Sigmoid colon (tissue), 3 donors: ENCODE data around the gene FUNDC2.
"Not testable (repeated sequence)": the region's sequence is repeated elsewhere in the genome, so short reads cannot be mapped to it uniquely, and the experiment has no call there.

Experiments used
- POLR2A ChIP-seq, 2 donors: fragments of 450-650 bp; IDR thresholded peaks; one replicate each; pipeline ENCODE4 v1.6.1; 2016; ENCODE audit warnings: antibody characterized with exemption in 2 of 2, mild to moderate bottlenecking in 2 of 2, moderate library complexity in 2 of 2
- TF ChIP-seq, protein P1 (sequence below), 4 experiments: fragments of 450-650 bp in 3 of 4; fragments of 200-600 bp in 1 of 4; IDR thresholded peaks; one replicate each; pipeline ENCODE4 v1.5.1; 2016 to 2019; ENCODE audit warnings: antibody characterized with exemption in 4 of 4, mild to moderate bottlenecking in 3 of 4, moderate library complexity in 2 of 4

DNA sequence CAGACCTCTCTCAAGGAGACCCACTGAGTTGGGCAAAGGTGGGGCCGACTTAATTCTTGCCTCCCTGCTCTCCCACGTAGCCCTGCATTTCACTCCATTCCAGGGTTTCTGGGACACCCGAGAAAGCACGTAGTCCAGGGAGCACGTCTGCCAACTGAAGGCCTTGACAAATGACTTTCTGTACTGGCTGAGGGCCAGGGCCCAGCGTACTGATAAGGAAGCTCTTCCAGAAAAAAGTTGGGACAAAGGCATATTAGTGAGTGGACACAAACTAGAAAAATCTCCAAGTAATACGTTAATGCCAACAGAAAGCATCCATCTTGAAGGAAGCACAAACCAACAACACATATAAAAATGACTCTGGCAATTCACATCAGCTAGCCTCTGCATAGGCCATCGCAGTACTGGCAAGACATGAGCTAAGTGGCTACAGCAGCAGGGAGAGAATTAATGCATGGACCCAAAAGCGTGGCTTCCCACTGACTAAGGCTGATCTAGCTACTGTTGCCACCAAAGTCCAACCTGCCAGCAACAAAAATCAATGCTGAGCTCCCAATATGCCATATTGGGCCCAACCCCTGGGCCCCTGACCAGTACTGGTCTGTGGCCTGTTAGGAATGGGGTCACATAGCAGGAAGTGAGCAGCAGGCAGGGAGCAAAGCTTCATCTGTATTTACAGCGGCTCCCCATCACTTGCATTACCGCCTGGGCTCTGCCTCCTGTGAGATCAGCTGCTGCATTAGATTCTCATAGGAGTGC lies 19.6 kb upstream of the FUNDC2 start:
- TF ChIP-seq, protein P1, sequence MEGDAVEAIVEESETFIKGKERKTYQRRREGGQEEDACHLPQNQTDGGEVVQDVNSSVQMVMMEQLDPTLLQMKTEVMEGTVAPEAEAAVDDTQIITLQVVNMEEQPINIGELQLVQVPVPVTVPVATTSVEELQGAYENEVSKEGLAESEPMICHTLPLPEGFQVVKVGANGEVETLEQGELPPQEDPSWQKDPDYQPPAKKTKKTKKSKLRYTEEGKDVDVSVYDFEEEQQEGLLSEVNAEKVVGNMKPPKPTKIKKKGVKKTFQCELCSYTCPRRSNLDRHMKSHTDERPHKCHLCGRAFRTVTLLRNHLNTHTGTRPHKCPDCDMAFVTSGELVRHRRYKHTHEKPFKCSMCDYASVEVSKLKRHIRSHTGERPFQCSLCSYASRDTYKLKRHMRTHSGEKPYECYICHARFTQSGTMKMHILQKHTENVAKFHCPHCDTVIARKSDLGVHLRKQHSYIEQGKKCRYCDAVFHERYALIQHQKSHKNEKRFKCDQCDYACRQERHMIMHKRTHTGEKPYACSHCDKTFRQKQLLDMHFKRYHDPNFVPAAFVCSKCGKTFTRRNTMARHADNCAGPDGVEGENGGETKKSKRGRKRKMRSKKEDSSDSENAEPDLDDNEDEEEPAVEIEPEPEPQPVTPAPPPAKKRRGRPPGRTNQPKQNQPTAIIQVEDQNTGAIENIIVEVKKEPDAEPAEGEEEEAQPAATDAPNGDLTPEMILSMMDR (IDR thresholded peaks at IDR 0.05): not testable (repeated sequence)
- not testable (repeated sequence) for TF ChIP-seq POLR2A (IDR thresholded peaks at IDR 0.05)
